IMR-90 (cell line): ENCODE measurements around the gene TBC1D23. TPM values are rescaled to one million over a fixed set of nuclear protein-coding genes. Genes with fewer than 3 reads are reported as not detected.

Source experiments
- ATAC-seq: fragments of 200-7000 bp; cut with Tn5 transposase; 2 replicates; pipeline ENCODE4 v1.9.1; 2020; ENCODE audit warnings: low read depth, mild to moderate bottlenecking, moderate library complexity
- BruUV-seq: library from RNA; stranded (reverse); fragments of 400-500 nt; replicated peaks from 2 replicates; lab custom pipeline; 2021; lab: Mats Ljungman, UMichigan
- CTCF ChIA-PET: fragments of 300-600 bp; formaldehyde crosslinking; extraction: SDS; loops from one replicate; lab custom pipeline; 2021; ENCODE audit warnings: antibody characterized with exemption; lab: Yijun Ruan, JAX
- POLR2A ChIA-PET: fragments of 300-600 bp; sonication (Branson Sonifier 250); formaldehyde crosslinking; loops from one replicate; lab custom pipeline; 2022; ENCODE audit warnings: antibody characterized with exemption; ENCODE audit not compliant: unreplicated experiment; lab: Charles Lee
- DNase-seq: peaks from one replicate; pipeline ENCODE4 v3.0.0; 2013
- H2AFZ ChIP-seq: replicated peaks from 2 replicates; pipeline ENCODE3; 2013; ENCODE audit warnings: low read length, mild to moderate bottlenecking; ENCODE audit not compliant: poor library complexity
- H2AK5ac ChIP-seq: 2 replicates; pipeline ENCODE4 v1.6.1; 2013; ENCODE audit warnings: low read depth, low read length, inconsistent platforms
- H2AK9ac ChIP-seq: replicated peaks from 2 replicates; pipeline ENCODE3; 2013; ENCODE audit warnings: mild to moderate bottlenecking, low read depth, low read length, moderate library complexity; ENCODE audit not compliant: poor library complexity
- H2BK120ac ChIP-seq: 2 replicates; pipeline ENCODE4 v1.6.1; 2013; ENCODE audit warnings: low read depth, low read length, inconsistent platforms
- H2BK15ac ChIP-seq: 3 replicates; pipeline ENCODE4 v1.6.1; 2013; ENCODE audit warnings: low read depth, low read length, inconsistent platforms
- H2BK20ac ChIP-seq: 2 replicates; pipeline ENCODE4 v1.6.1; 2013; ENCODE audit warnings: low read depth, mild to moderate bottlenecking, inconsistent platforms, low read length, moderate library complexity
- H2BK5ac ChIP-seq: 2 replicates; pipeline ENCODE4 v1.6.1; 2013; ENCODE audit warnings: mild to moderate bottlenecking, low read depth, low read length, inconsistent platforms; ENCODE audit not compliant: poor library complexity, severe bottlenecking
- H3K14ac ChIP-seq: replicated peaks from 2 replicates; pipeline ENCODE4 v1.6.1; 2013; ENCODE audit warnings: low read depth, low read length, inconsistent platforms
- H3K18ac ChIP-seq: 2 replicates; pipeline ENCODE4 v1.6.1; 2013; ENCODE audit warnings: low read depth, low read length, control low read depth
- H3K23ac ChIP-seq: 2 replicates; pipeline ENCODE4 v1.6.1; 2013; ENCODE audit warnings: low read depth, low read length, inconsistent platforms
- H3K27ac ChIP-seq: 2 replicates; pipeline ENCODE4 v1.5.1; 2013; ENCODE audit warnings: mild to moderate bottlenecking, control low read depth, low read length; ENCODE audit not compliant: insufficient read depth
- H3K27me3 ChIP-seq: 2 replicates; pipeline ENCODE4 v1.6.1; 2013; ENCODE audit warnings: low read length; ENCODE audit not compliant: control insufficient read depth, insufficient read depth
- H3K36me3 ChIP-seq: 2 replicates; pipeline ENCODE4 v1.6.1; 2013; ENCODE audit warnings: low read length, mixed read lengths; ENCODE audit not compliant: control insufficient read depth, insufficient read depth
- H3K4ac ChIP-seq: 2 replicates; pipeline ENCODE4 v1.6.1; 2013; ENCODE audit warnings: low read depth, low read length, inconsistent platforms
- H3K4me1 ChIP-seq: 2 replicates; pipeline ENCODE4 v1.6.1; 2013; ENCODE audit warnings: low read length, mixed read lengths; ENCODE audit not compliant: control insufficient read depth, insufficient read depth
- H3K4me2 ChIP-seq: 2 replicates; pipeline ENCODE4 v1.6.1; 2013; ENCODE audit warnings: low read depth, mild to moderate bottlenecking, control low read depth, low read length, moderate library complexity
- H3K4me3 ChIP-seq: 2 replicates; pipeline ENCODE4 v1.5.1; 2013; ENCODE audit warnings: low read depth, mild to moderate bottlenecking, control low read depth, low read length, moderate library complexity; ENCODE audit not compliant: insufficient read depth
- H3K56ac ChIP-seq: 2 replicates; pipeline ENCODE4 v1.6.1; 2013; ENCODE audit warnings: low read length, inconsistent platforms; ENCODE audit not compliant: insufficient read depth; ENCODE audit errors: extremely low read depth
- H3K79me1 ChIP-seq, 2 experiments: 2 replicates each; pipeline ENCODE4 v1.6.1; 2013; ENCODE audit warnings: low read length in 2 of 2, inconsistent platforms in 1 of 2, low read depth in 1 of 2
- H3K9ac ChIP-seq: 2 replicates; pipeline ENCODE4 v1.6.1; 2013; ENCODE audit warnings: low read depth, low read length, control low read depth
- H3K9me1 ChIP-seq: 2 replicates; pipeline ENCODE4 v1.6.1; 2013; ENCODE audit warnings: low read length, inconsistent platforms; ENCODE audit not compliant: insufficient read depth
- H3K9me3 ChIP-seq: 2 replicates; pipeline ENCODE4 v1.6.1; 2013; ENCODE audit warnings: low read length; ENCODE audit not compliant: control insufficient read depth, insufficient read depth
- H4K20me1 ChIP-seq: 2 replicates; pipeline ENCODE4 v1.6.1; 2013; ENCODE audit warnings: low read length, inconsistent platforms; ENCODE audit not compliant: insufficient read depth
- H4K5ac ChIP-seq: 2 replicates; pipeline ENCODE4 v1.6.1; 2013; ENCODE audit warnings: mild to moderate bottlenecking, low read depth, low read length, control low read depth
- H4K8ac ChIP-seq, 2 experiments: 2 replicates each; pipeline ENCODE4 v1.6.1; 2013; ENCODE audit warnings: low read depth in 2 of 2, low read length in 2 of 2, control low read depth in 1 of 2, inconsistent platforms in 1 of 2
- H4K91ac ChIP-seq: 2 replicates; pipeline ENCODE4 v1.6.1; 2013; ENCODE audit warnings: low read depth, low read length, inconsistent platforms; ENCODE audit not compliant: insufficient read depth
- MAFK ChIP-seq: IDR thresholded peaks from 2 replicates; pipeline ENCODE4 v1.6.1; 2012; ENCODE audit warnings: low read depth, low read length, improper control_type of control experiment
- RFX5 ChIP-seq: IDR thresholded peaks from 2 replicates; pipeline ENCODE4 v1.8.0; 2012; ENCODE audit warnings: low read depth, mild to moderate bottlenecking, low read length, moderate library complexity
- WGBS, 2 experiments: methylation state at CpG; one replicate each; pipeline versions ENCODE4 v1.1.5 to v1.1.7; 2013; ENCODE audit warnings: missing lambda C conversion rate in 2 of 2; ENCODE audit not compliant: insufficient read length in 1 of 2; ENCODE audit errors: extremely low coverage in 2 of 2; 5-methylcytosine and 5-hydroxymethylcytosine counted together
- dilution Hi-C: fragments of 300-500 bp; cut with HindIII; formaldehyde crosslinking; loops from one replicate; pipeline ENCODE4 v1.14.3; 2018; ENCODE audit warnings: low sequenced_read_pairs; ENCODE audit not compliant: unreplicated experiment
- in situ Hi-C: fragments of 300-500 bp; cut with MboI; formaldehyde crosslinking; loops from 3 replicates; pipeline ENCODE4 v1.14.3; 2019; ENCODE audit warnings: low sequenced_read_pairs, inconsistent platforms, mixed read lengths
- intact Hi-C: fragments of 100-400 bp; cut with micrococcal nuclease; formaldehyde crosslinking; loops from 2 replicates; pipeline ENCODE4 v1.10.0; 2022
- polyA plus RNA-seq, 3 experiments: library from polyadenylated mRNA; depleted of rRNA; stranded (reverse); fragments of >200 nt; gene quantifications; 2 replicates each; pipeline ENCODE4 v1.2.3, GENCODE V29; 2012; ENCODE audit warnings: low replicate concordance in 1 of 3
- total RNA-seq: library from RNA; depleted of rRNA; stranded (reverse); fragments of >200 nt; gene quantifications from 2 replicates; pipeline ENCODE4 v1.2.3, GENCODE V29; 2012

The TBC1D23 gene
- total and polyA plus RNA-seq, 2 of the 4 experiments (the other 2 are of a cell fraction), result 21.2 to 67.0 TPM

- Histone ChIP-seq H4K8ac (no peak overlapping the region), H3K36me3 (peaks cover 21% of the 10 kb centered on the region), H3K4me1 (peaks cover 6% of the 10 kb centered on the region; the same call in 1 of the 2 replicates), H3K18ac (no peak overlapping the region), H3K4ac (no peak overlapping the region), H3K14ac (no peak overlapping the region), H3K9me1 (no peaks in the 10 kb centered on the region), H2BK15ac (no peak overlapping the region), H3K9ac (no peak overlapping the region), H3K4me3 (no peak overlapping the region), H3K23ac (no peak overlapping the region), H3K27me3 (no peaks in the 10 kb centered on the region), H3K4me2 (no peak overlapping the region), H4K20me1 (no peaks in the 10 kb centered on the region; the same call in 1 of the 2 replicates), H3K56ac (no peak overlapping the region), H2AFZ (no peak overlapping the region), H2AK5ac (no peak overlapping the region), H3K9me3 (no peaks in the 10 kb centered on the region), H4K91ac (no peak overlapping the region), H2BK5ac (peak overlapping the region; percentile 54), H2BK120ac (no peak overlapping the region), H2BK20ac (no peak overlapping the region), H4K5ac (no peak overlapping the region), H3K27ac (no peak overlapping the region), H3K79me1 (peaks cover 0 to 7% of the 10 kb centered on the region in 2 experiments; a peak in 3 of 4 replicates), H2AK9ac (no peak overlapping the region)
- POLR2A ChIA-PET, result no interaction called here
- no TSS peak for BruUV-seq
- in situ Hi-C loops, result loop anchor here (10.0 kb wide), 1 partner anchor 284 kb away; no protein-coding TSS in a partner anchor
- no CpG with 5 or more reads among the region's 2 CpGs for WGBS, 2 experiments
- DNase-seq (no peak), ATAC-seq (no peak)
- intact Hi-C loops, result loop anchor here (10.0 kb wide), 1 partner anchor 884 kb away; no protein-coding TSS in a partner anchor
- CTCF ChIA-PET, result no interaction called here
- dilution Hi-C loops, result no loop called here
- TF ChIP-seq MAFK (no peak), RFX5 (no peak)
Measured at GRCh38 chr3:100311011-100311410, 50.2 kb downstream of the TBC1D23 start.
